ENCODE data around the gene TTC7B. TPM values are rescaled to one million over a fixed set of nuclear protein-coding genes. Genes with fewer than 3 reads are reported as not detected.

Gene TTC7B
- total and polyA plus RNA-seq, 9 of the 15 experiments (the other 6 are each of a cell fraction or from before 2014, with no cell fraction given): 2.2 to 77.2 (median 36.7) TPM

GRCh38 chr14:90538716-90539495, 277.3 kb downstream of the TTC7B start:
- Histone ChIP-seq H3K4me2 (ENCODE audit: insufficient read depth, low read length) (no peak overlapping the region), H3K4me3 (no peak overlapping the region), H4K20me1 (replicated peaks; ENCODE audit: control insufficient read depth, insufficient read depth, low read length) (no peaks in the 10 kb centered on the region), H3K79me2 (ENCODE audit: control insufficient read depth, insufficient read depth, low read length) (no peaks in the 10 kb centered on the region), H3K36me3 (ENCODE audit: control insufficient read depth, insufficient read depth, low read length) (no peaks in the 10 kb centered on the region), H3K27ac (ENCODE audit: extremely low read depth, low read depth, low read length) (no peak overlapping the region), H3K9me3 (replicated peaks; ENCODE audit: control insufficient read depth, insufficient read depth, low read depth, low read length) (no peaks in the 10 kb centered on the region), H3K4me1 (replicated peaks in 1 of 2; ENCODE audit: control insufficient read depth in 2 of 2, insufficient read depth in 2 of 2, low read length in 2 of 2) (peaks cover 8 to 32% of the 10 kb centered on the region in 2 experiments; a peak in 4 of 5 replicates), H3K9ac (ENCODE audit: insufficient read depth in 1 of 2, low read depth in 2 of 2, low read length in 2 of 2) (no peak overlapping the region), H3K9me1 (ENCODE audit: control insufficient read depth, insufficient read depth, low read length) (peaks cover 2% of the 10 kb centered on the region), H2AFZ (ENCODE audit: low read depth, low read length) (no peak overlapping the region), H3K27me3 (ENCODE audit: control insufficient read depth in 2 of 2, insufficient read depth in 2 of 2, low read length in 2 of 2) (no peaks in the 10 kb centered on the region)
- ChIA-PET POLR2A (no interaction called here), CTCF (ENCODE audit: low intra/inter-chr PET ratio) (no interaction called here)
- FAIRE-seq: no peak
- no peak for DNase-seq (ENCODE audit: extremely low read depth in 1 of 4, low spot score in 3 of 4)
- no TSS peak for BruUV-seq (replicated peaks)
- 84% methylated on average over 9 of the region's 13 CpGs for WGBS (ENCODE audit: insufficient coverage, low coverage, missing lambda C conversion rate)
- no peak for ATAC-seq
- in situ Hi-C loops (cut with MboI) (no loop called here), intact Hi-C loops (cut with micrococcal nuclease) (no loop called here)
- TF ChIP-seq ZNF586 (CRISPR knock-in tag; conservative IDR thresholded peaks at IDR 0.05) (no peak), ATF7 (IDR thresholded peaks at IDR 0.05) (no peak), TSHZ1 (CRISPR knock-in tag; IDR thresholded peaks at IDR 0.05) (no peak), NCOA2 (IDR thresholded peaks at IDR 0.05; ENCODE audit: partially characterized antibody in 2 of 2) (no peak), PATZ1 (CRISPR knock-in tag; IDR thresholded peaks at IDR 0.05; ENCODE audit: borderline replicate concordance) (no peak), NONO (IDR thresholded peaks at IDR 0.05; ENCODE audit: low read depth in 2 of 2, low read length in 1 of 2) (no peak)

Data from K562 (cell line).